HCT116 (cell line): ENCODE results near the gene UCP2.

ENCODE experiments used
- EZH2 ChIP-seq: fragments of 200-600 bp; sonication (generic); IDR thresholded peaks from 2 replicates; pipeline ENCODE4 v1.6.1; 2017; ENCODE audit warnings: antibody characterized with exemption, mixed run types
- POLR2A ChIP-seq: IDR thresholded peaks from 2 replicates; pipeline ENCODE4 v1.7.0; 2011; ENCODE audit warnings: borderline replicate concordance; ENCODE audit not compliant: insufficient read depth, insufficient read length; ENCODE audit errors: extremely low read depth
- RAD21 ChIP-seq: IDR thresholded peaks from 2 replicates; pipeline ENCODE4 v1.6.1; 2012; ENCODE audit warnings: low read depth, mild to moderate bottlenecking
- TF ChIP-seq, protein P1 (sequence below), 3 experiments: fragments of 200-600 bp in 1 of 3; sonication (generic) in 1 of 3; IDR thresholded peaks in 2 of 3; conservative IDR thresholded peaks in 1 of 3; 2 replicates each; pipeline ENCODE4 v1.5.1; 2012 to 2017; ENCODE audit warnings: low read depth in 2 of 3, low read length in 2 of 3, antibody characterized with exemption in 1 of 3, borderline replicate concordance in 1 of 3, control low read depth in 1 of 3, mild to moderate bottlenecking in 1 of 3, mixed read lengths in 1 of 3, mixed run types in 1 of 3, moderate library complexity in 1 of 3; ENCODE audit not compliant: insufficient read depth in 1 of 3

DNA sequence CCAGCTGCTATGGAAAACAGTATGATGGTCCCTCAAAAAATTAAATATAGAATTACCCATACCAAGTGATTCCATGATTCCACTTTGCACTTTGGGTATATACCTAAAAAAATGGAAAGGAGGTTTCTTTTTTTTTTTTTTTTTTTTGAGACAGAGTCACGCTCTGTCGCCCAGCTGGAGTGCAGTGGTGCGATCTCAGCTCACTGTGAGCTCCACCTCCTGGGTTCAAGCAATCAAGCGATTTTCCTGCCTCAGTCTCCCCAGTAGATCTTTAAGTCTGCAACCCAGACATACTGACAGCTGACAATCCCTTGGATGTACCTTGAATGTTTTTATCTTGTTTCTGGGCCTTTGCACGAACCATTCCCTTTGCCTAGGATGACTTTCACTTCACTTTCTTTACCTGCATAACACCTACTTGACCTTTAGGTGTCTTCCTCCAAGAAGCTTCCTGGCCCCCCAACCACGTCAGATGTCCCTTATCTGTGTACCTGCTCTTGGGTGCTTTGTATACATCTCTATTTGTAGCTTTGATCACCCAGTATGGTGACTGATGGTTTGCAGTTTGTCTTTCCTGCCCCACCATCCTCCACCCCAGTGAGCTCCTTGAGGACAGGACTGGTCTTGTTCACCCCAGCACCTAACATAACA, 14.6 kb upstream of the UCP2 start:
- TF ChIP-seq EZH2 (no peak), RAD21 (no peak), POLR2A (no peak)
- TF ChIP-seq, protein P1, sequence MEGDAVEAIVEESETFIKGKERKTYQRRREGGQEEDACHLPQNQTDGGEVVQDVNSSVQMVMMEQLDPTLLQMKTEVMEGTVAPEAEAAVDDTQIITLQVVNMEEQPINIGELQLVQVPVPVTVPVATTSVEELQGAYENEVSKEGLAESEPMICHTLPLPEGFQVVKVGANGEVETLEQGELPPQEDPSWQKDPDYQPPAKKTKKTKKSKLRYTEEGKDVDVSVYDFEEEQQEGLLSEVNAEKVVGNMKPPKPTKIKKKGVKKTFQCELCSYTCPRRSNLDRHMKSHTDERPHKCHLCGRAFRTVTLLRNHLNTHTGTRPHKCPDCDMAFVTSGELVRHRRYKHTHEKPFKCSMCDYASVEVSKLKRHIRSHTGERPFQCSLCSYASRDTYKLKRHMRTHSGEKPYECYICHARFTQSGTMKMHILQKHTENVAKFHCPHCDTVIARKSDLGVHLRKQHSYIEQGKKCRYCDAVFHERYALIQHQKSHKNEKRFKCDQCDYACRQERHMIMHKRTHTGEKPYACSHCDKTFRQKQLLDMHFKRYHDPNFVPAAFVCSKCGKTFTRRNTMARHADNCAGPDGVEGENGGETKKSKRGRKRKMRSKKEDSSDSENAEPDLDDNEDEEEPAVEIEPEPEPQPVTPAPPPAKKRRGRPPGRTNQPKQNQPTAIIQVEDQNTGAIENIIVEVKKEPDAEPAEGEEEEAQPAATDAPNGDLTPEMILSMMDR (IDR thresholded peaks at IDR 0.05 in 2 of 3, conservative IDR thresholded peaks at IDR 0.05 in 1 of 3; ENCODE audit: borderline replicate concordance in 1 of 3, insufficient read depth in 1 of 3, low read depth in 2 of 3, low read length in 2 of 3): no peak
